Right lobe of liver (tissue), 4 donors: ENCODE data around the gene FAM234B.

Experiments used
- CTCF ChIP-seq, 4 donors: fragments of 200-600 bp in 3 of 4; fragments of 450-650 bp in 1 of 4; IDR thresholded peaks; one replicate each; pipeline versions ENCODE4 v1.5.1 to v1.8.0; 2016 to 2022; ENCODE audit warnings: antibody characterized with exemption in 4 of 4, mild to moderate bottlenecking in 2 of 4
- POLR2A ChIP-seq: fragments of 450-650 bp; IDR thresholded peaks from one replicate; pipeline ENCODE4 v1.6.1; 2017; ENCODE audit warnings: antibody characterized with exemption, mild to moderate bottlenecking
- donor health status: DM: no; HTN: no; CAD: no.
- donor health status: DM: no; HTN: no; CAD: no.
- donor health status: DM: no; HTN: yes; CAD: no.

GRCh38 chr12:13088496-13088895 lies 44.3 kb downstream of the FAM234B start:
- TF ChIP-seq CTCF (IDR thresholded peaks at IDR 0.05) = no peak
- TF ChIP-seq POLR2A = no peak
